CD4-positive, CD25-positive, alpha-beta regulatory T cell (primary cell): Measurements from ENCODE around the gene PHLDB1. TPM values are rescaled to one million over a fixed set of nuclear protein-coding genes. Genes with fewer than 3 reads are reported as not detected.

Experiments
- ATAC-seq, 2 donors: fragments of 150-1000 bp; cut with Tn5 transposase; one replicate each; pipeline ENCODE4 v1.10.0; 2021; ENCODE audit warnings: low read depth in 2 of 2, moderate number of reproducible peaks in 2 of 2, moderate library complexity in 1 of 2
- DNase-seq, 3 donors: peaks; one replicate each; pipeline versions ENCODE4 v3.0.0 to v3.0.0-alpha.2; 2012 to 2022; ENCODE audit warnings: mixed read lengths in 1 of 3
- H3K27ac ChIP-seq: one replicate; pipeline ENCODE4 v1.7.0; 2013; ENCODE audit warnings: mild to moderate bottlenecking, low read length; ENCODE audit not compliant: insufficient read depth, poor library complexity, severe bottlenecking
- H3K27me3 ChIP-seq: one replicate; pipeline ENCODE4 v1.7.0; 2013; ENCODE audit warnings: low read length; ENCODE audit not compliant: control insufficient read depth, insufficient read depth
- H3K36me3 ChIP-seq: one replicate; pipeline ENCODE4 v1.7.0; 2013; ENCODE audit warnings: mild to moderate bottlenecking, low read length, moderate library complexity; ENCODE audit not compliant: control insufficient read depth, insufficient read depth
- H3K4me1 ChIP-seq: 2 replicates; pipeline ENCODE4 v1.7.0; 2013; ENCODE audit warnings: mild to moderate bottlenecking, low read length; ENCODE audit not compliant: insufficient read depth, control insufficient read depth, poor library complexity, severe bottlenecking
- H3K4me3 ChIP-seq: one replicate; pipeline ENCODE4 v1.7.0; 2013; ENCODE audit warnings: low read depth, mild to moderate bottlenecking, low read length, moderate library complexity
- H3K9me3 ChIP-seq, 2 experiments: 1 replicate in 1 of 2; 2 replicates in 1 of 2; pipeline ENCODE4 v1.7.0; 2013; ENCODE audit warnings: low read length in 2 of 2, mild to moderate bottlenecking in 1 of 2, moderate library complexity in 1 of 2; ENCODE audit not compliant: control insufficient read depth in 2 of 2
- H3K27ac Mint-ChIP-seq, 3 donors: one replicate each; pipeline ENCODE4 v1.8.0; 2020 to 2022; ENCODE audit warnings: mild to moderate bottlenecking in 3 of 3, mixed read lengths in 3 of 3, moderate library complexity in 2 of 3
- H3K27me3 Mint-ChIP-seq: one replicate; pipeline ENCODE4 v1.8.0; 2022; ENCODE audit warnings: mild to moderate bottlenecking, mixed read lengths
- H3K36me3 Mint-ChIP-seq: one replicate; pipeline ENCODE4 v1.8.0; 2020; ENCODE audit warnings: mixed read lengths
- H3K4me1 Mint-ChIP-seq, 4 donors: one replicate each; pipeline ENCODE4 v1.8.0; 2020 to 2022; ENCODE audit warnings: mixed read lengths in 4 of 4, mild to moderate bottlenecking in 1 of 4
- H3K4me3 Mint-ChIP-seq, 4 donors: one replicate each; pipeline ENCODE4 v1.8.0; 2020 to 2022; ENCODE audit warnings: mild to moderate bottlenecking in 4 of 4, mixed read lengths in 4 of 4, moderate library complexity in 3 of 4
- H3K9me3 Mint-ChIP-seq, 7 donors: one replicate each; pipeline ENCODE4 v1.8.0; 2020 to 2022; ENCODE audit warnings: mixed read lengths in 7 of 7, mild to moderate bottlenecking in 3 of 7, moderate library complexity in 2 of 7
- polyA plus RNA-seq, 4 donors: library from polyadenylated mRNA; unstranded; fragments of 300-500 nt; fragmentation: Illumina TruSeq; gene quantifications; one replicate each; pipeline ENCODE4 v1.2.3, GENCODE V29; 2021
- total RNA-seq: library from RNA; stranded (reverse); gene quantifications from one replicate; pipeline ENCODE4 v1.2.3, GENCODE V29; 2022

Gene PHLDB1
- total and polyA plus RNA-seq, 5 donors from 2014 or later = 0.16 to 1.2 (median 0.55) TPM; not detected in 1

DNA sequence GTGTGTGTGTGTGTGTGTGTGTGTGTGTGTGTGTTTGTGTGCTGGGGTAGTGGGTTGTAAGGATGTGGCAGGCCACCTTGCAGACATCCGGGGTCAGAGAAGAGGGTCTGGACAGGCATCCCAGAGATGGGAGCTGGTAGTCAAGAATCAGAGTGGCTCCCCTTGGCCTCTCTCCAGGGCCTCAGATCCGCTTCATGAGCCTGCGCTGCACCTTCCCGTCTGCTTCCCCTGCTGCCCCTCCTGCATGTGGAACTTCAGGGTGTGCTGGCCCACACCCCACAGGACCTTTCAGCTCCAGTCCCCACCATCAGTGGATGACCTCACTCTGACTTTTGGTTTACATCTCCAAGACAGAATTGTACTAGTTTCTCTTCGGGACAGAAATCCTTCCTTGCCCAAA lies 40.9 kb downstream of the PHLDB1 start:
- Histone ChIP-seq H3K9me3 (no peaks in the 10 kb centered on the region), H3K27me3 (no peaks in the 10 kb centered on the region), H3K36me3 (no peaks in the 10 kb centered on the region), H3K4me3 (no peak overlapping the region), H3K4me1 (no peaks in the 10 kb centered on the region), H3K27ac (no peak overlapping the region)
- Mint-ChIP-seq H3K4me1 (peaks cover 0 to 10% (median 8%) of the 10 kb centered on the region in 4 donors), H3K27ac (no peak overlapping the region), H3K4me3 (no peak overlapping the region), H3K27me3 (peaks cover 15% of the 10 kb centered on the region), H3K36me3 (no peaks in the 10 kb centered on the region), H3K9me3 (no peaks in the 10 kb centered on the region)
- ATAC-seq (no peak), DNase-seq (no peak)

DNA sequence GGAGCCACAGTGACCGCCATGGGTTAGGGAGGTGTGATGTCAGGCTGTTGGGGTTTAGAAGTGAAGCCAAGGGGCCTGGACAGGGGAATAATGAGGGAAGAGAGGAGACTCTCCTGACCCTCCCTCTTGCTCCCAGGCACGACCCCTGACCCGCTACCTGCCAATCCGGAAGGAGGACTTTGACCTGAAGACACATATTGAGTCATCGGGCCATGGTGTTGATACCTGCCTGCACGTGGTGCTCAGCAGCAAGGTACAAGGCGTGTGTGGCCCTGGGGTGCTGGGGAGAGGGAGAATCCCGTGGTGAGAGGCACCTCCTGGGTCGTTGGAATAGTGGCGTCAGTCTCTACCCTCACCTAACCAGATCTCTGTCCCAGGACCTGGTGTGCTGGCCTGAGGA lies 42.5 kb downstream of the PHLDB1 start:
- H3K4me3 Mint-ChIP-seq = no peak overlapping the region
- Histone ChIP-seq H3K27me3 (no peaks in the 10 kb centered on the region), H3K27ac (no peak overlapping the region), H3K4me1 (no peaks in the 10 kb centered on the region), H3K4me3 (no peak overlapping the region), H3K9me3 (no peaks in the 10 kb centered on the region), H3K36me3 (no peaks in the 10 kb centered on the region)
- peaks cover 15% of the 10 kb centered on the region for H3K27me3 Mint-ChIP-seq
- peak overlapping the region in 1 of 3 donors; percentile 71 for H3K27ac Mint-ChIP-seq
- no peaks in the 10 kb centered on the region for H3K9me3 Mint-ChIP-seq
- peaks cover 0 to 10% (median 8%) of the 10 kb centered on the region in 4 donors for H3K4me1 Mint-ChIP-seq
- DNase-seq (no peak), ATAC-seq (no peak)
- H3K36me3 Mint-ChIP-seq = no peaks in the 10 kb centered on the region

DNA sequence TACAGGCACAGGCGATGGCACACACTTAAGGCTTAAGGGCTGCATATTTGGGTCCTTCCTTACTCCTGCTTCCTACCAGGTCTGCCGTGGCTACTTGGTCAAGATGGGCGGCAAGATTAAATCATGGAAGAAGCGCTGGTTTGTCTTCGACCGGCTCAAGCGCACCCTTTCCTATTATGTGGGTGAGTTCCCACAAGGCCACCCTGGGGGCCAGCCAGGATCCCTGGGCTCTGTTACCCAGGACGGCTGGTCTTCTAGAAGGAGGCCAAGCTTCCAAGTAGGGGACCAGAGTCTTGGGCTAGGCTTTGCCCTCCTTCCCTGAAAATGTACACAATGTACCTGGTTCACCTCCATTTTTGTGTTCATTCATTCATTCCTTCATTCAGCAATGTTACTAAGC lies 43.0 kb downstream of the PHLDB1 start:
- no peak overlapping the region for H3K4me3 ChIP-seq
- no peaks in the 10 kb centered on the region for H3K9me3 ChIP-seq
- DNase-seq (no peak), ATAC-seq (no peak)
- H3K9me3 Mint-ChIP-seq = no peaks in the 10 kb centered on the region
- H3K27ac Mint-ChIP-seq = no peak overlapping the region
- no peaks in the 10 kb centered on the region for H3K36me3 ChIP-seq
- H3K36me3 Mint-ChIP-seq = no peaks in the 10 kb centered on the region
- no peak overlapping the region for H3K4me3 Mint-ChIP-seq
- peaks cover 15% of the 10 kb centered on the region for H3K27me3 Mint-ChIP-seq
- peaks cover 0 to 10% (median 8%) of the 10 kb centered on the region in 4 donors for H3K4me1 Mint-ChIP-seq
- H3K4me1 ChIP-seq = no peaks in the 10 kb centered on the region
- H3K27me3 ChIP-seq = no peaks in the 10 kb centered on the region
- H3K27ac ChIP-seq = no peak overlapping the region

DNA sequence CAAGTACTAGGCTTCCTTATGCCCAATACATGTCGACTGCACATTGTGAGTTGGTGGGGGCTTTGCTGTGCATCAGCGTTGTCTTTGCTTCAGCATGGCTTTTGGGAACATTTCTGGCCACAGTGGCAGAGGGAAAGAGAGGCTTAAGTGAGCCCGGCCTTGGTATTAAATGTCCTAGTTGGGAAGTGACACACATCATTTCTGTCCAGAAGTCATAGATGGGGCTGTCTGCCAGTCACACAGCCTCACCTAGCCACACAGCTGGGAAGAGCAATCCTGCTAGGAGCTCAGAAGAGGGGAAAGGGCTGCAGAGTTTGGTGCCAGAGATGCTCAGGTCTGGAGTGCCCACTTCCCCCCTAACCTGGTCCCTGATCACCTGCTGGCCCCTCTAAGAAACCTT lies 44.4 kb downstream of the PHLDB1 start:
- Histone ChIP-seq H3K27me3 (no peaks in the 10 kb centered on the region), H3K4me3 (no peak overlapping the region), H3K4me1 (no peaks in the 10 kb centered on the region), H3K9me3 (no peaks in the 10 kb centered on the region), H3K27ac (no peak overlapping the region), H3K36me3 (no peaks in the 10 kb centered on the region)
- Mint-ChIP-seq H3K4me1 (peaks cover 0 to 10% (median 8%) of the 10 kb centered on the region in 4 donors), H3K36me3 (no peaks in the 10 kb centered on the region), H3K4me3 (no peak overlapping the region), H3K27me3 (peaks cover 9% of the 10 kb centered on the region), H3K9me3 (no peaks in the 10 kb centered on the region), H3K27ac (no peak overlapping the region)
- ATAC-seq = no peak
- no peak for DNase-seq

DNA sequence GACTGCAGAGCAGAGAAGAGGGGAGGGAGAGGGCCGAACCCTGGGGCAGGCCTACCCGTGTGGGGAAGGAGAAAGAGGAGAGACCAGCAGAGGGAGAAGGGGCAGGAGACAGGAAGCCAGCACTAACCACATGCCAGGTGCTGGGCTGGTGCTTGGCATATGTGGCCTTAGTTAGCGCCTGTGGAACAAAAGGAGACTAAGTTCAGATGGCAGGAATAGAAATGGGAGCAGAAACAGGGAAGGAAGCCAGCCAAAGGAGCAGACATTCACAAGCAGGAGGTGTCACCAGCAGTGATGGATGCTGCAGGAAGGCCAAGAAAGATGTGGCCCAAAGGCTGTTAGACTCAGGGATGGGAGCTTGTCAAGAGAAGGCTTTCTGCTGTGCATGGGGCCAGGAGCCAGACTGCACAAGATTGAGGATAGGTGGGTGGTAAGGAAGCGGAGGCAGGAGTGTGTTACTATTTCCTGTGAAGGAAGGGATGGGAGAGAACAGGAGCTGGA lies 45.3 kb downstream of the PHLDB1 start:
- no peaks in the 10 kb centered on the region for H3K9me3 ChIP-seq
- Mint-ChIP-seq H3K36me3 (no peaks in the 10 kb centered on the region), H3K4me3 (peak overlapping the region in 1 of 4 donors; percentile 55), H3K27me3 (peaks cover 9% of the 10 kb centered on the region), H3K27ac (peak overlapping the region in 2 of 3 donors; percentile 57 to 86), H3K9me3 (no peaks in the 10 kb centered on the region), H3K4me1 (peaks cover 0 to 13% (median 10%) of the 10 kb centered on the region in 4 donors)
- DNase-seq = peak in 1 of 3 donors; percentile 17
- no peaks in the 10 kb centered on the region for H3K4me1 ChIP-seq
- ATAC-seq = peak in 1 of 2 donors; percentile 46
- no peak overlapping the region for H3K4me3 ChIP-seq
- no peak overlapping the region for H3K27ac ChIP-seq
- H3K27me3 ChIP-seq = no peaks in the 10 kb centered on the region
- H3K36me3 ChIP-seq = no peaks in the 10 kb centered on the region

DNA sequence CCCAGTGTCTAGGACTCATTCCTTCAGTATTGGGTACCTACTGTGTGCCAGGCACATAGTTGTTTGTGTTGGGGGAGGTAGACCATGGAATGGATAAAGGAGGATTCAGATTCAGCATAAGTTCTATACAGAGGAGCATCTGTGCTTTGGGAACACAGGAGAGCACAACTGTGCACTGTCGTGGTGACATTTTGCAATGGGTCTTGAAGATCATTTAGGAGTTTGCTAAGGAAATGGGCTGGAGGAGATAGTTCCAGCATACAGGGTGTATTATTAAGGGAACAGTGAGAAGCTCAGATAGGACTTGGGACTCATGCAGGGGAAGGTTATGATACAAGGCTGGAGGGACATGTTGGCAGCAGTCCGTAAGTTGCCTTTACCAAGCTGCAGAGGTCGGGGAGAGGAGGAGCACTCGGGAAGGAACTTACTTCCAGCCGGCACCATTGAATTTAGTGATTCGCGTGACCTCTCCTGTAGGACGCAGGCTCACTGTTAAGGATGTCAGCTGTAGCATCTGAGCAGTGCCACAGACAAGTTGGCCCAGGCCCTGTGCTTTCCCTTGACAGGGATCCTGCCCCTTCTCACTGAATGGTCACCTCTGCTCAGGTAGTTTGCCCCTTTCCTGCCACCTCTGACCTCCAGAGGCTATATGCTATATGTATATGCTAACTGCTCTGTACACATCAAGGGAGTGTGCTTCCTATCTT lies 46.4 kb downstream of the PHLDB1 start:
- H3K27me3 Mint-ChIP-seq = peaks cover 9% of the 10 kb centered on the region
- Histone ChIP-seq H3K4me1 (no peaks in the 10 kb centered on the region), H3K4me3 (no peak overlapping the region), H3K27me3 (no peaks in the 10 kb centered on the region), H3K9me3 (no peaks in the 10 kb centered on the region), H3K36me3 (no peaks in the 10 kb centered on the region), H3K27ac (no peak overlapping the region)
- no peaks in the 10 kb centered on the region for H3K36me3 Mint-ChIP-seq
- peaks cover 0 to 14% (median 10%) of the 10 kb centered on the region in 4 donors for H3K4me1 Mint-ChIP-seq
- H3K27ac Mint-ChIP-seq = peak overlapping the region in 2 of 3 donors; percentile 17 to 35
- no peaks in the 10 kb centered on the region for H3K9me3 Mint-ChIP-seq
- ATAC-seq (no peak), DNase-seq (no peak)
- H3K4me3 Mint-ChIP-seq = no peak overlapping the region

DNA sequence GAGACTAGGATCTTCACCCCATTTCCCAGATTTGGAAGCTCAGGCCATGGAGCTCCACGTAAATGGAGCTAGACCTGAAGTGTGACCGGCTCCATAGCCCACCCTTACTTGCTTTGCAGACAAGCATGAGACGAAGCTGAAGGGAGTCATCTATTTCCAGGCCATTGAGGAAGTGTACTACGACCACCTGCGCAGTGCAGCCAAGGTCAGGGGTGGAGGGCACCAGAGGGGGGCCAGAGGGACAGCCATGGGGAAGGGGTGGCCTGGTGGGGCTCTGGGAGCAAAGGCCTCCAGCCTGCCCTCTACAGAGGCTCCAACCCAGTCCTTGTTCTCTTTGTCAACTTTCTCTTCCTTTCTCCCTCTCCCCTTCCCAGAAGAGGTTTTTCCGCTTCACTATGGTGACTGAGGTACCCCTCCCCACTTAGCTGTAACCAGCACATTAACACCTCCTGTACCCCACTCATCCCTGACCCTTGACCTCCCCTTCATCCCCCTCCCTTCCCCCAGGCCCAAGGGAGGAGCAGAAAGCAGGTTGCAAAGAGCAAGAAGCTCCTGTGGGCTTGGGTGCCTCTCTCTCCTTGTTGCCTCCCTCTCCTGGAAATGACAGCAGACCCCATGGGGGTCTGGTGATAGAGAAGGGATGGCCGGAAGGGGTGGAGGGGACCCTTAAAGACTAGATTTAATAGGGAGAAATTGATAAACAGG lies 48.2 kb downstream of the PHLDB1 start:
- Mint-ChIP-seq H3K27ac (no peak overlapping the region), H3K4me3 (no peak overlapping the region), H3K27me3 (peaks cover 9% of the 10 kb centered on the region)

More for the DNA sequence above, 48.2 kb downstream of the PHLDB1 start:
- DNase-seq (no peak), ATAC-seq (no peak)
- H3K36me3 Mint-ChIP-seq = no peaks in the 10 kb centered on the region
- no peak overlapping the region for H3K4me3 ChIP-seq
- peaks cover 4% of the 10 kb centered on the region for H3K4me1 ChIP-seq
- no peak overlapping the region for H3K27ac ChIP-seq
- peaks cover 0 to 16% (median 11%) of the 10 kb centered on the region in 4 donors for H3K4me1 Mint-ChIP-seq
- H3K27me3 ChIP-seq = no peaks in the 10 kb centered on the region
- H3K36me3 ChIP-seq = no peaks in the 10 kb centered on the region
- H3K9me3 ChIP-seq = no peaks in the 10 kb centered on the region
- no peaks in the 10 kb centered on the region for H3K9me3 Mint-ChIP-seq
